Measurements from ENCODE around the gene PRKACB.

The PRKACB gene

GRCh38 chr1:84181350-84182005, 37.4 kb downstream of the PRKACB start:
- no peak overlapping the region for H3K4me2 ChIP-seq (ENCODE audit: low read length)
- H3K27me3 ChIP-seq (ENCODE audit: control insufficient read depth, insufficient read depth, low read length) = no peaks in the 10 kb centered on the region
- H3K4me1 ChIP-seq (ENCODE audit: control insufficient read depth, insufficient read depth, low read length) = no peaks in the 10 kb centered on the region
- H3K9me3 ChIP-seq (replicated peaks; ENCODE audit: low read length) = no peaks in the 10 kb centered on the region
- H3K36me3 ChIP-seq (ENCODE audit: insufficient read depth, low read length) = no peaks in the 10 kb centered on the region
- no peak overlapping the region for H3K4me3 ChIP-seq (ENCODE audit: low read length)
- H3K9ac ChIP-seq (ENCODE audit: low read depth, low read length) = no peak overlapping the region

- H3K4me2 ChIP-seq (ENCODE audit: low read length) = no peak overlapping the region
- H3K27me3 ChIP-seq (ENCODE audit: control insufficient read depth, insufficient read depth, low read length) = no peaks in the 10 kb centered on the region
- no peaks in the 10 kb centered on the region for H3K4me1 ChIP-seq (ENCODE audit: control insufficient read depth, insufficient read depth, low read length)
- H3K9ac ChIP-seq (ENCODE audit: low read depth, low read length) = no peak overlapping the region
- H3K36me3 ChIP-seq (ENCODE audit: insufficient read depth, low read length) = peaks cover 14% of the 10 kb centered on the region
- peaks cover 3% of the 10 kb centered on the region for H3K9me3 ChIP-seq (replicated peaks; ENCODE audit: low read length)
- no peak overlapping the region for H3K4me3 ChIP-seq (ENCODE audit: low read length)
Observed at GRCh38 chr1:84190455-84190854, 46.4 kb downstream of the PRKACB start.

GRCh38 chr1:84192681-84193080, 48.6 kb downstream of the PRKACB start:
- no peak overlapping the region for H3K9ac ChIP-seq (ENCODE audit: low read depth, low read length)
- peaks cover 3% of the 10 kb centered on the region for H3K9me3 ChIP-seq (replicated peaks; ENCODE audit: low read length)
- peaks cover 14% of the 10 kb centered on the region for H3K36me3 ChIP-seq (ENCODE audit: insufficient read depth, low read length)
- no peak overlapping the region for H3K4me2 ChIP-seq (ENCODE audit: low read length)
- no peaks in the 10 kb centered on the region for H3K4me1 ChIP-seq (ENCODE audit: control insufficient read depth, insufficient read depth, low read length)
- H3K27me3 ChIP-seq (ENCODE audit: control insufficient read depth, insufficient read depth, low read length) = no peaks in the 10 kb centered on the region
- H3K4me3 ChIP-seq (ENCODE audit: low read length) = no peak overlapping the region

- Histone ChIP-seq H3K36me3 (ENCODE audit: insufficient read depth, low read length) (no peaks in the 10 kb centered on the region), H3K4me2 (ENCODE audit: low read length) (no peak overlapping the region), H3K4me1 (ENCODE audit: control insufficient read depth, insufficient read depth, low read length) (no peaks in the 10 kb centered on the region), H3K4me3 (ENCODE audit: low read length) (no peak overlapping the region), H3K9ac (ENCODE audit: low read depth, low read length) (no peak overlapping the region), H3K9me3 (replicated peaks; ENCODE audit: low read length) (no peaks in the 10 kb centered on the region), H3K27me3 (ENCODE audit: control insufficient read depth, insufficient read depth, low read length) (no peaks in the 10 kb centered on the region)
Observed at GRCh38 chr1:84198832-84199231, 54.8 kb downstream of the PRKACB start.

- no peaks in the 10 kb centered on the region for H3K4me1 ChIP-seq (ENCODE audit: control insufficient read depth, insufficient read depth, low read length)
- H3K4me3 ChIP-seq (ENCODE audit: low read length) = no peak overlapping the region
- no peaks in the 10 kb centered on the region for H3K27me3 ChIP-seq (ENCODE audit: control insufficient read depth, insufficient read depth, low read length)
- H3K36me3 ChIP-seq (ENCODE audit: insufficient read depth, low read length) = no peaks in the 10 kb centered on the region
- no peak overlapping the region for H3K9ac ChIP-seq (ENCODE audit: low read depth, low read length)
- no peaks in the 10 kb centered on the region for H3K9me3 ChIP-seq (replicated peaks; ENCODE audit: low read length)
- H3K4me2 ChIP-seq (ENCODE audit: low read length) = no peak overlapping the region
Observed at GRCh38 chr1:84199257-84199656, 55.2 kb downstream of the PRKACB start.

GRCh38 chr1:84202126-84202525, 58.1 kb downstream of the PRKACB start:
- no peak overlapping the region for H3K4me2 ChIP-seq (ENCODE audit: low read length)
- H3K36me3 ChIP-seq (ENCODE audit: insufficient read depth, low read length) = no peaks in the 10 kb centered on the region
- H3K4me3 ChIP-seq (ENCODE audit: low read length) = no peak overlapping the region
- no peaks in the 10 kb centered on the region for H3K9me3 ChIP-seq (replicated peaks; ENCODE audit: low read length)
- H3K9ac ChIP-seq (ENCODE audit: low read depth, low read length) = no peak overlapping the region
- no peaks in the 10 kb centered on the region for H3K27me3 ChIP-seq (ENCODE audit: control insufficient read depth, insufficient read depth, low read length)
- H3K4me1 ChIP-seq (ENCODE audit: control insufficient read depth, insufficient read depth, low read length) = no peaks in the 10 kb centered on the region

- no peaks in the 10 kb centered on the region for H3K27me3 ChIP-seq (ENCODE audit: control insufficient read depth, insufficient read depth, low read length)
- H3K9ac ChIP-seq (ENCODE audit: low read depth, low read length) = no peak overlapping the region
- H3K4me2 ChIP-seq (ENCODE audit: low read length) = no peak overlapping the region
- H3K4me1 ChIP-seq (ENCODE audit: control insufficient read depth, insufficient read depth, low read length) = peaks cover 3% of the 10 kb centered on the region
- H3K4me3 ChIP-seq (ENCODE audit: low read length) = no peak overlapping the region
- no peaks in the 10 kb centered on the region for H3K9me3 ChIP-seq (replicated peaks; ENCODE audit: low read length)
- no peaks in the 10 kb centered on the region for H3K36me3 ChIP-seq (ENCODE audit: insufficient read depth, low read length)
Observed at GRCh38 chr1:84206375-84206774, 62.3 kb downstream of the PRKACB start.

GRCh38 chr1:84208935-84209334, 64.9 kb downstream of the PRKACB start:
- no peak overlapping the region for H3K4me2 ChIP-seq (ENCODE audit: low read length)
- H3K9me3 ChIP-seq (replicated peaks; ENCODE audit: low read length) = no peaks in the 10 kb centered on the region
- H3K27me3 ChIP-seq (ENCODE audit: control insufficient read depth, insufficient read depth, low read length) = no peaks in the 10 kb centered on the region
- peaks cover 3% of the 10 kb centered on the region for H3K4me1 ChIP-seq (ENCODE audit: control insufficient read depth, insufficient read depth, low read length)
- no peaks in the 10 kb centered on the region for H3K36me3 ChIP-seq (ENCODE audit: insufficient read depth, low read length)
- no peak overlapping the region for H3K9ac ChIP-seq (ENCODE audit: low read depth, low read length)
- H3K4me3 ChIP-seq (ENCODE audit: low read length) = no peak overlapping the region

- no peak overlapping the region for H3K4me3 ChIP-seq (ENCODE audit: low read length)
- H3K36me3 ChIP-seq (ENCODE audit: insufficient read depth, low read length) = no peaks in the 10 kb centered on the region
- no peak overlapping the region for H3K9ac ChIP-seq (ENCODE audit: low read depth, low read length)
- no peaks in the 10 kb centered on the region for H3K4me1 ChIP-seq (ENCODE audit: control insufficient read depth, insufficient read depth, low read length)
- no peak overlapping the region for H3K4me2 ChIP-seq (ENCODE audit: low read length)
- H3K9me3 ChIP-seq (replicated peaks; ENCODE audit: low read length) = no peaks in the 10 kb centered on the region
- no peaks in the 10 kb centered on the region for H3K27me3 ChIP-seq (ENCODE audit: control insufficient read depth, insufficient read depth, low read length)
Observed at GRCh38 chr1:84214115-84214956, 70.3 kb downstream of the PRKACB start.

- no peaks in the 10 kb centered on the region for H3K27me3 ChIP-seq (ENCODE audit: control insufficient read depth, insufficient read depth, low read length)
- no peaks in the 10 kb centered on the region for H3K36me3 ChIP-seq (ENCODE audit: insufficient read depth, low read length)
- H3K9me3 ChIP-seq (replicated peaks; ENCODE audit: low read length) = no peaks in the 10 kb centered on the region
- no peak overlapping the region for H3K9ac ChIP-seq (ENCODE audit: low read depth, low read length)
- H3K4me2 ChIP-seq (ENCODE audit: low read length) = no peak overlapping the region
- H3K4me3 ChIP-seq (ENCODE audit: low read length) = no peak overlapping the region
- H3K4me1 ChIP-seq (ENCODE audit: control insufficient read depth, insufficient read depth, low read length) = no peaks in the 10 kb centered on the region
Observed at GRCh38 chr1:84217239-84217638, 73.2 kb downstream of the PRKACB start.

- no peak overlapping the region for H3K4me3 ChIP-seq (ENCODE audit: low read length)
- H3K4me2 ChIP-seq (ENCODE audit: low read length) = no peak overlapping the region
- no peaks in the 10 kb centered on the region for H3K36me3 ChIP-seq (ENCODE audit: insufficient read depth, low read length)
- no peaks in the 10 kb centered on the region for H3K4me1 ChIP-seq (ENCODE audit: control insufficient read depth, insufficient read depth, low read length)
- no peaks in the 10 kb centered on the region for H3K9me3 ChIP-seq (replicated peaks; ENCODE audit: low read length)
- no peaks in the 10 kb centered on the region for H3K27me3 ChIP-seq (ENCODE audit: control insufficient read depth, insufficient read depth, low read length)
- no peak overlapping the region for H3K9ac ChIP-seq (ENCODE audit: low read depth, low read length)
Observed at GRCh38 chr1:84223751-84224432, 79.8 kb downstream of the PRKACB start.
